GM19238 (cell line): ENCODE measurements around the gene MADD.
"Not testable (repeated sequence)": the region's sequence is repeated elsewhere in the genome, so short reads cannot be mapped to it uniquely, and the experiment has no call there.

ENCODE experiments used
- DNase-seq: peaks from one replicate; pipeline ENCODE4 v3.0.0; 2011; ENCODE audit warnings: low spot score; ENCODE audit not compliant: insufficient read length

MADD gene

GRCh38 chr11:47274495-47275235, 4.7 kb downstream of the MADD start:
- no peak for DNase-seq

- DNase-seq, result no peak
Observed at GRCh38 chr11:47276923-47277322, 7.0 kb downstream of the MADD start.

- DNase-seq, result no peak
Observed at GRCh38 chr11:47278058-47278457, 8.1 kb downstream of the MADD start.

GRCh38 chr11:47278769-47279168, 8.8 kb downstream of the MADD start:
- DNase-seq, result no peak

- DNase-seq, result no peak
Observed at GRCh38 chr11:47280099-47280498, 10.2 kb downstream of the MADD start.

- no peak for DNase-seq
Observed at GRCh38 chr11:47280860-47281259, 10.9 kb downstream of the MADD start.

GRCh38 chr11:47282462-47282861, 12.5 kb downstream of the MADD start:
- no peak for DNase-seq

- no peak for DNase-seq
Observed at GRCh38 chr11:47284151-47284550, 14.2 kb downstream of the MADD start.

- DNase-seq, result no peak
Observed at GRCh38 chr11:47285969-47286770, 16.2 kb downstream of the MADD start.

GRCh38 chr11:47288066-47288465, 18.1 kb downstream of the MADD start:
- DNase-seq, result no peak

GRCh38 chr11:47289856-47290255, 19.9 kb downstream of the MADD start:
- no peak for DNase-seq

GRCh38 chr11:47295385-47295784, 25.5 kb downstream of the MADD start:
- DNase-seq, result no peak

GRCh38 chr11:47296045-47296444, 26.1 kb downstream of the MADD start:
- no peak for DNase-seq

- DNase-seq, result no peak
Observed at GRCh38 chr11:47299078-47299477, 29.1 kb downstream of the MADD start.

- no peak for DNase-seq
Observed at GRCh38 chr11:47302853-47303252, 32.9 kb downstream of the MADD start.

- no peak for DNase-seq
Observed at GRCh38 chr11:47305734-47306483, 36.0 kb downstream of the MADD start.

- no peak for DNase-seq
Observed at GRCh38 chr11:47306484-47306844, 36.5 kb downstream of the MADD start.

- DNase-seq, result no peak
Observed at GRCh38 chr11:47308050-47308823, 38.3 kb downstream of the MADD start.

- DNase-seq, result no peak
Observed at GRCh38 chr11:47314992-47315391, 45.1 kb downstream of the MADD start.

- not testable (repeated sequence) for DNase-seq
Observed at GRCh38 chr11:47316501-47316900, 46.6 kb downstream of the MADD start.

- no peak for DNase-seq
Observed at GRCh38 chr11:47317064-47317828, 47.3 kb downstream of the MADD start.
